Astrocyte of the spinal cord (primary cell): ENCODE measurements around the gene ADGRG1.

Source experiments
- DNase-seq: peaks from one replicate; pipeline ENCODE4 v3.0.0; 2011; ENCODE audit warnings: low read depth, low spot score
- H3K4me3 ChIP-seq: 2 replicates; pipeline ENCODE4 v1.5.1; 2011; ENCODE audit warnings: low read depth, mild to moderate bottlenecking, low read length, moderate library complexity
- CTCF ChIP-seq: IDR thresholded peaks from 2 replicates; pipeline ENCODE4 v1.5.1; 2012; ENCODE audit warnings: low read depth, mild to moderate bottlenecking, low read length, inconsistent platforms
- in situ Hi-C: cut with HindIII; loops from 2 replicates; pipeline ENCODE4 v1.10.0; 2017; ENCODE audit warnings: low sequenced_read_pairs

Gene ADGRG1

GRCh38 chr16:57679767-57680482, 51.5 kb downstream of the ADGRG1 start:
- TF ChIP-seq CTCF, result no peak
- no peak for DNase-seq
- in situ Hi-C loops, result no loop called here
- no peak overlapping the region for H3K4me3 ChIP-seq

GRCh38 chr16:57680842-57681375, 52.5 kb downstream of the ADGRG1 start:
- in situ Hi-C loops, result no loop called here
- no peak for TF ChIP-seq CTCF
- DNase-seq, result no peak
- no peak overlapping the region for H3K4me3 ChIP-seq

- in situ Hi-C loops, result no loop called here
- DNase-seq, result no peak
- H3K4me3 ChIP-seq, result no peak overlapping the region
- TF ChIP-seq CTCF, result no peak
Observed at GRCh38 chr16:57681950-57682728, 53.7 kb downstream of the ADGRG1 start.

GRCh38 chr16:57682809-57683635, 54.6 kb downstream of the ADGRG1 start:
- no peak for TF ChIP-seq CTCF
- DNase-seq, result no peak
- in situ Hi-C loops, result no loop called here
- H3K4me3 ChIP-seq, result no peak overlapping the region

- no peak for TF ChIP-seq CTCF
- DNase-seq, result no peak
- in situ Hi-C loops, result no loop called here
- H3K4me3 ChIP-seq, result no peak overlapping the region
Observed at GRCh38 chr16:57683636-57684545, 55.5 kb downstream of the ADGRG1 start.
